Measurements from ENCODE around the gene AGK.

The AGK gene

GRCh38 chr7:141551094-141551781 lies at the start of gene AGK:
TSS of gene AGK (plus strand) at chr7:141551410. CDS start at chr7:141555467, 4,057 bp downstream.
- peak; percentile 76 for DNase-seq

GRCh38 chr7:141501451-141501850 lies 49.8 kb upstream of the AGK start:
- DNase-seq, result no peak

- DNase-seq, result no peak
Measured at GRCh38 chr7:141511316-141511675, 39.9 kb upstream of the AGK start.

- no peak for DNase-seq
Measured at GRCh38 chr7:141511676-141512396, 39.4 kb upstream of the AGK start.

- DNase-seq, result no peak
Measured at GRCh38 chr7:141512597-141512996, 38.6 kb upstream of the AGK start.

- DNase-seq, result no peak
Measured at GRCh38 chr7:141513720-141514119, 37.5 kb upstream of the AGK start.

GRCh38 chr7:141515941-141516340 lies 35.3 kb upstream of the AGK start:
- DNase-seq, result no peak

GRCh38 chr7:141519623-141520022 lies 31.6 kb upstream of the AGK start:
- DNase-seq, result no peak

GRCh38 chr7:141522657-141523342 lies 28.4 kb upstream of the AGK start:
- no peak for DNase-seq

- no peak for DNase-seq
Measured at GRCh38 chr7:141525973-141526514, 25.2 kb upstream of the AGK start.

- DNase-seq, result no peak
Measured at GRCh38 chr7:141527076-141527475, 24.1 kb upstream of the AGK start.

- DNase-seq, result no peak
Measured at GRCh38 chr7:141528399-141528798, 22.8 kb upstream of the AGK start.

- peak; percentile 79 for DNase-seq
Measured at GRCh38 chr7:141533149-141533949, 17.9 kb upstream of the AGK start.

GRCh38 chr7:141534757-141535737 lies 16.2 kb upstream of the AGK start:
- no peak for DNase-seq

GRCh38 chr7:141537906-141538305 lies 13.3 kb upstream of the AGK start:
- no peak for DNase-seq

GRCh38 chr7:141541375-141541774 lies 9.8 kb upstream of the AGK start:
- no peak for DNase-seq

- no peak for DNase-seq
Measured at GRCh38 chr7:141544831-141545230, 6.4 kb upstream of the AGK start.

- DNase-seq, result no peak
Measured at GRCh38 chr7:141549582-141549981, 1.6 kb upstream of the AGK start.

GRCh38 chr7:141550386-141551093 lies 670 bp upstream of the AGK start:
- peak; percentile 21 for DNase-seq

GRCh38 chr7:141551782-141552181 lies 572 bp downstream of the AGK start:
- DNase-seq, result peak; percentile 6

- DNase-seq, result no peak
Measured at GRCh38 chr7:141557360-141557759, 6.2 kb downstream of the AGK start.

All from NCI-H1105 treated with DMSO at 0.1 percent for 48 hours (cell line).